Ureter (tissue), 1 donor: ENCODE data around the gene JMJD1C. TPM values are rescaled to one million over a fixed set of nuclear protein-coding genes. Genes with fewer than 3 reads are reported as not detected.

Experiments
- DNase-seq: peaks from one replicate; pipeline ENCODE4 v3.0.0-alpha.2; 2020; ENCODE audit warnings: low spot score
- total RNA-seq: library from RNA; stranded (reverse); gene quantifications from one replicate; pipeline ENCODE4 v1.2.4, GENCODE V29; 2023
- donor health status: DM: yes; HTN: yes; CAD: no.

The JMJD1C gene
- total RNA-seq, 1 donor from 2014 or later = 88.2 TPM

- no peak for DNase-seq
Measured at GRCh38 chr10:63481815-63482421, 16.1 kb upstream of the JMJD1C start.

DNA sequence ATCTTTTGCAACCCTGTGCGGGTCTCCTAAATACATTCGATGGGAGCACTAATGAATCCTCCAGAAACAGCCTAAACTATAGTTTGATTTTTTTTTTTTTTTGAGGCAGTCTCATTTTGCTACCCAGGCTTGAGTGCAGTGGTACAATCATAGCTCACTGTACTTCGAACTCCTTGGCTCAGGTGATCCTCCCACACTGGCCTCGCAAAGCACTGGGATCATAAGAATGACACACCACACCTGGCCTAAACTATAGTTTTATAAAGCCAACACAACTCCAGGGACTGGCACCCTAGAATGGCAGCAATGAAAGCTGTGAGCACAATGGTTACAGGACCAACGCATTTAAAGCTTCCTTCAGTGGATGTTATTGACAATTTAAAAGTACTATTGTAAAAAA, 14.5 kb upstream of the JMJD1C start:
- DNase-seq = no peak

- no peak for DNase-seq
Measured at GRCh38 chr10:63478564-63478963, 12.8 kb upstream of the JMJD1C start.

GRCh38 chr10:63477927-63478326, 12.2 kb upstream of the JMJD1C start:
- DNase-seq = no peak

- no peak for DNase-seq
Measured at GRCh38 chr10:63474488-63474887, 8.7 kb upstream of the JMJD1C start.

DNA sequence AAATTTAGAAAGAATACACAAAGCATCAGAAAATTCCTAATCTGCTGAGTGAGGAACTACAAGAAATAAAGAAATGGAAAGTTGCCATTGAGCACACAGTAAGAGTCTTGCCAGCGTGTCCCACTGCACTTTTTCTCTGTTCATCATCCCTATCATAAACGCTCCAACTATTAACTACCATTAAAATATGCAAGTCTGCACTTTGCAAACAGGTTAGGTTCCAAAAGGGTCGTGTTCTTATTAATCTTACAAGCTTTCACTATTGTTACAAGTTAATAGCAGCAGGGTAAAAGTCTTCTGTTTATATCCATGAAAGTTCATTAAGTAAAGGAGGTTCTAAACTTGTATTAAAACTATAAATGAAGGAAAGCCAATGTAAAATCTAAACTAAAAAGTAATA, 5.2 kb upstream of the JMJD1C start:
- DNase-seq = no peak

DNA sequence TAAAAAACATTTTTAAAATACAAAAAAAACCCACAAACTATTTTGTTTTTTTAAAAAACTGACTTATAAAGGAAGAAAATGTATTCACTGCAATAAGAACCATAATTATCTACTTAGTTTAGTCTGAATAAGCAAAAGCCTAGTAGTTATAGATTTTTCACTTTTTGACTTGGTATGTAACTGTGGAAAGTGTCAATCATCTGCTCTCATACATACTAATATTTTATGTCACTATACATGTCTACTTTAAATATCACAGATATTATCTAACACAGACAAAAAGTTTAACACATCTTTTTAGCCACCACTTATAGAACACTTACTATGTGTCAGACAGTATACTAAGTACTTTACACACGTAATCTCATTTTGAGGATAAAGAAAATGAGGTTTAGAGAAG, 3.2 kb upstream of the JMJD1C start:
- no peak for DNase-seq

DNA sequence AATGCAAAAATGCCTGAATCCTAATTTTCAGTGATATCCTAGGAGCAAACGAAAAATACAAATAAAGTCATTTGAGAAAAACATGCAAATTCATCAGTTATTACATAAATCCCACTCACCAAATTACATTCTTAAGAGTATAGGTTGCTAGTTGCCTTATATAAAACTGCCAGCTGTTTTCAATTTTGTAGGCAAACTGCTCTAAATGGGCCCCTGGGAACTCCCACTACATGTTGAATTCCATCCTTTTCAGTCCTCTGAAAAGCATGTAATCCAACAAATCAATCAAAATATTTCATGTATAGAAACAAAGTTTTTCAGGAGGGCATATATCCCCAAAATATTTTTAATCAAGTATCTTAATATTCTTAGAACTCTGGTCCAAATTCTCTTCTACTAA, 2.1 kb upstream of the JMJD1C start:
- no peak for DNase-seq

DNA sequence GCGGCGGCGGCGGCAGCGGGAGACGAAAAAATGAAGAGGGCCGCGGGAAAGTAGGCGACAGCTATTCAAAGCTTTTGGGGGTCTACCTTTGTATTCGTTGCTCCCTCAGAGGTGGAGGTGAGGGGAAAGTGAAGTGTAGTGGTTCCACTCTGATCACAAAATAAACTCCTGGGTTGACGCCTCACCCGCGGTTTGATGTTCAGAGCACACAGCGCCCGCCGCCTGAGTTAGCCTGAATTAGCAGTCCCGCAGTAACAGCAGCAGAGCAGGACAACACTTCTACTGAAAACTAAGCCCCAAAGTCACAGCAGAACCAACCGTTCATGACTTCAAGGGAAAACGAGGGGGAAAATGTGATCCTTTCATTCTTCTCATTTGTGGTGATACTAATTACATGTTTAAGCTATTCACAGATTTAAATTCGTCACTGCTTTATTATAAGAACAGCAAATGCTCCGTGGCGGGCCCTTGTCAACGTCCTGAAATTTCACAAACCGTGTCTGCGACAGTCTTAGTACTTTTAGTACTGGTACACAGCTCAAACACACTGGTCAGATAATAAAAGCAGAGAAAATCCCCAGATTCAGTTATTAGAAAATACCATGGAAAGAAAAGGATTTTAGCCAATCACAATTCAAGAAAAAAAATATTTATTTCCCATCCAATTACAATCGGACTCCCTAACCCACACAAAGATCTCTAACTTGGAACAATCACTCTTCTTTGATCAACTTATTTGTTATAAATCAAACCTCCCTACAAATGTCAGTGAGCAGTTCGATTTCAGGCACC, 563 bp upstream of the JMJD1C start:
- no peak for DNase-seq

GRCh38 chr10:63464402-63465292, 1.1 kb downstream of the JMJD1C start:
- DNase-seq = no peak

GRCh38 chr10:63462442-63462841, 3.3 kb downstream of the JMJD1C start:
- no peak for DNase-seq

DNA sequence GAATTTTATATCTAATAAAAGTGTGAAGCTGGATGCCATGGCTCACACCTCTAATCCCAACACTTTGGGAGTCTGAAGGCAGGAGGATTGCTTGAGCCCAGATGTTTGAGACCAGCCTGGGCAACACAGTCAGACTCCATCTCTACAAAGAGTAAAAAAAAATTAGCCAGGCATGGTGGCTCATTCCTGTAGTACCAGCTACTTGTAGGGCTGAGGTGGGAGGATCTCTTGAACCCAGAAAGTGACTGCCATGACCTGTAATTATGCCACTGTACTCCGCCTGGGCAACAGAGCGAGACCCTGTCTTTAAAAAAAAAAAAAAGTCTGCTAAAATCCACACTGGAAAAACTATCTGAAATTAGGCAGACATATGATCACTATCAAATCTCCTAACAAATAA, 7.6 kb downstream of the JMJD1C start:
- no peak for DNase-seq

DNA sequence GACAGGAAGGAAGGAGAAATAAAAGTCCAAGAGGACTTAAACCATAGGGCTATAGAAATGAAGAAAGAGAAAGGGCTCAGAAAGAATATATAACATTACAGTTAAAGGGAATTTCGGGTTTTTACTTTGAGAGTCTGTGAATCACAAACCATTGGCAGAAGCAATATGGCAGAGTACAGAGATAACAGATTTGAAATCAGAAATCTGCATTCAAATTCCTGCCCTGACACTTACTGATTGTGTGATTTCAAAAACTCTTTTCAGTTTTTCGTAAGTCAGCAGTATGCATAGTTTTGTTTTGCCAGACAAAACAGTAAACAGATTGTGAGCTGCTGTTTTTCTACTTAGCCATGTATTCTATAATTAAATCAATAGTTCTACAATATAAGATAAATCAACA, 8.2 kb downstream of the JMJD1C start:
- no peak for DNase-seq

GRCh38 chr10:63456437-63457210, 9.2 kb downstream of the JMJD1C start:
- no peak for DNase-seq

DNA sequence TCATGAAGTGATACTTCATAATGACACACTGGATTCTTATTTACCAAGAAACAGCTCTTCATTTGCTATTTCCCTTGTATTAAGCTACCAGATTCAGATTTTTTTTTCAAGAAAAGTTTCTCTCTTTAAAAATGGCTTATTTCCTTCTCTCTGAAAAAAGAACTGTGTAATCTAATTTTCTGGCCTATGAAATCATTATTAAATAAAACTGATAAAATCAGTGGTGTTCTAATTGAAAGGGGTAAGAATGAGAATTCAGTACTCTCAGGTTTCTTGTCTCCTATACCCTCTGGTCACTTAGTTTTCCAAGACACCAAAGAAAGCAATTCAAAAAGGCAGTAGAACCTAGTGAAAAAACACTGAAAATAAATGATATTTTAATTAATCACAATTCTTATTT, 10.3 kb downstream of the JMJD1C start:
- DNase-seq = no peak

DNA sequence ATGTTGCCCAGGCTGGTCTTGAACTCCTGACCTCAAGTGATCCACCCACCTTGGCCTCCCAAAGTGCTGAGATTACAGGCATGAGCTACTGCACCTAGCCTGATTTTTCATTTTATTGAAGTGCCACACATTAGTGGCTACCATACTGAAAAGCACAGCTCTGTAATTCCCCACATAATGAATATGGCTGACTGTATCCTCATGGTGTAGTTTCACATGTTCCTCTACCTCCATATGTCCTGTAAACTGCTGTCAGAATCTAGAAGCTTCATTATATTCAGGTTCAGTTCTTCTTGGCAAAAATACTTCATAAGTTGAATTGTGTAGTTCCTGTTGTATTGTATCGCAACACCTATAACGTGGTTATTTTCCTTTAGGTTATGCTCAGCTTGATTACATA, 11.1 kb downstream of the JMJD1C start:
- DNase-seq = no peak

DNA sequence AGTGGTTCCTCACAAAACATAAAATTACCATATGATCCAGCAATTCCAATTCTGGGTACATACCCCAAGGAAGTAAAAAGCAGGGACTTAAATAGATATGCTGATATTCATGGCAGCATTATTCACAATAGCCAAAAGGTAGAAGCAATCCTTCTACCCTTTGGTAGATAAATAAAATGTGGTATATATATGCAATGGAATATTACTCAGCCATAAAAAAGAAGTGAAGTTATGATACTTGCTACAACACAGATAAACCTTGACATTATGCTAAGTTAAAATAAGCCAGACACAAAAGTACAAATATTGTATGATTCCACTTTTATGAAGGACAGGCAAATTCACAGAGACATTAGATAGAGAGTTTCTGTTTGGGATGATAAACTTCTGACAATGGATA, 13.3 kb downstream of the JMJD1C start:
- DNase-seq = no peak

GRCh38 chr10:63446716-63447440, 18.9 kb downstream of the JMJD1C start:
- DNase-seq = no peak

GRCh38 chr10:63441404-63441803, 24.4 kb downstream of the JMJD1C start:
- no peak for DNase-seq

GRCh38 chr10:63439607-63440006, 26.2 kb downstream of the JMJD1C start:
- DNase-seq = no peak
